Stimulated activated CD8-positive, alpha-beta memory T cell treated with anti-CD3 and anti-CD28 coated beads, Interleukin-4, amount 100 ng/mL, for 4 hours (primary cell): Measurements from ENCODE around the gene PTPRK.

Experiments
- DNase-seq, 2 donors: peaks; one replicate each; pipeline ENCODE4 v3.0.0-alpha.2; 2020; ENCODE audit warnings: low read depth in 2 of 2, low spot score in 1 of 2

The PTPRK gene

DNA sequence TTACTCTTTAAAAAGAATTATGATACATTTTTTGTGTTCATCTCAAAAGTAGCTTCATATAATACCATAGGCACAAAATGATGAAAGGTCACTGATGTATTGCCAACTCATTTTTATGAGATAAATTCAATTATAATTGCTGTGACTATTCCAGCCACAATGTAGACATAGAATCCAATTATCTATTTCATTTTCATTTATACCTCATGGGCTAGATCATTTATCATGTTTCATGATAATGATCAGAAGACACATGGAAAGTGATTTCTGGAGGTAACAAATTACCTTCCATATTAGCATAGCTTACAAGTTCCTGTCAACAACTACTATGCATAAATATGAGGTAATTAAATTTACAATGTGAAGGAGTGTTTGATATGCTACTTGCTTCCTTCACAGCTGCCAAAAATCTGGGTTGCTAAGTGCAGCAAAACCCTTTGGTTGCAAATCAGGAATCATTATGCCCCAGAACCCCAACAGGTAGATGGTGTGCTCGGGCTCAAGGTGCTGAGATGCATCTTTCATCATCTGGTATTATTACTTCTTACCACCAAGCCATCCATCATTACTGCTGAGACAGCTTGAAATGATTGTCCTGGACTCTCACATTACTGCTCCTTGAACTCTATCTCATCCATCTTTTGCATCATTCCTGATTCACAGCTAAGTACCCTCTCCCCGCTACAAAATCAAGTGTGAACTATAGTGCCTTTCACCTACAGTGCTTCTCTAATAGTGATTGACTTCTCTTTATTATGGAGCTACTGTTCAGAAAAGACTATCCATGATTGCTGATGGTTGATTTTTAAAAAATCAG lies 313.6 kb downstream of the PTPRK start:
- DNase-seq: no peak

DNA sequence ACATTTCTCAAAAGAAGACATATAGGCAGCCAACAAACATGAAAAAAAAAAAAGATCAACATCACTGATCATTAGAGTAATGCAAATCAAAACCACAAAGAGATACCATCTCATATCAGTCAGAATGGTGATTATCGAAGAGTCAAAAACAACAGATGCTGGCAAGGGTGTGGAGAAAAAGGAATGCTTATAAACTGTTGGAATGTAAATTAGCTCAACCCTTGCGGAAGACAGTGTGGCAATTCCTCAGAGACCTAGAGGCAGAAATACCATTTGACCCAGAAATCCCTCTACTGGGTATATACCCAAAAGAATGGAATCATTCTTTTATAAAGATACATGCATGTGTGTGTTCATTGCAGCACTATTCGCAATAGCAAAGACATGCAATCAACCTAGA lies 315.8 kb downstream of the PTPRK start:
- DNase-seq: no peak

DNA sequence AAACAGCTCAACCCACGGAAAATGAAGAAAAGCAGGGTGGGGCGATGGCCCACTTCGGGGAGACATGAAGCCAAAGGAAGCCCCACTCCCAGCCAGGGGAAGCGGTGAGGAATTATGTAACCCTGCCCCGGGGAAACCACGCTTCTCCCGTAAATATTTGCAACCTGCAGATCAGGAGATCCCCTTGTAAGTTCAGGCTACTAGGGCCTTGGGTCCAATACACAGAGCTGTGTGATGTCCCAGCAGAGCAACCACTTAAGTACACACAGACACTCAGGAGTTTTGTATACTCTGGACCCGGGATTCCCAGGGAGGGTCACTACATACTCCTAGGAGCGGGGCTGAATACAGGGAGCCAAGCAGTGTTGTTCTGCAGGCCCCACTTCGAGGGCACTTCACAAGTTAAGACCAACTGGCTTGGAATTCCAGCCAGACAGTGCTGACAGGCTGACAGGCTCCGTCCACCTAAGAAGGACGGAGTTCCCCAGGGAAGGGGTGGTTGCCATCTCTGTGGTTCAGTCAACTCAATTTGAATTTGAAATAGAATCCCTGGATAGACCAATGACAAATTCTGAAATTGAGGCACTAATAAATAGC lies 318.1 kb downstream of the PTPRK start:
- no peak for DNase-seq

DNA sequence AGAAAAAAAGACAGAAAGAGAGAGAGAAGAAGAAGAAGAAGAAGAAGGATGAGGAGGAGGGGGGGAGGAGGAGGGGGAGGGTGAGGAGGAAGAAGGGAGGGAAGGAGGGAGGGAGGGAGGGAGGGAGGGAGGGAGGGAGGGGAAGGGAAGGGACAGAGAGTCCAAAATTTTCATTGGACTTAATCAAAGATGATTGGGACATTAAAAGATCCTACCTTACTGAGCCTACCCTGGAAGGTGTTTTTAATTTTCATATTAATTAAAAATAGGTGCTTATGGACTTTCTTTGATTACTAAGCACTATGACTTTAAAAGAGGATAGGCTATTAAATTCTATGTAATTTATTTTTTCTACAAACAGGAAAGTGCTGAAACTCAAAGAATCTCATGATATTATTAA lies 319.6 kb downstream of the PTPRK start:
- no peak for DNase-seq

DNA sequence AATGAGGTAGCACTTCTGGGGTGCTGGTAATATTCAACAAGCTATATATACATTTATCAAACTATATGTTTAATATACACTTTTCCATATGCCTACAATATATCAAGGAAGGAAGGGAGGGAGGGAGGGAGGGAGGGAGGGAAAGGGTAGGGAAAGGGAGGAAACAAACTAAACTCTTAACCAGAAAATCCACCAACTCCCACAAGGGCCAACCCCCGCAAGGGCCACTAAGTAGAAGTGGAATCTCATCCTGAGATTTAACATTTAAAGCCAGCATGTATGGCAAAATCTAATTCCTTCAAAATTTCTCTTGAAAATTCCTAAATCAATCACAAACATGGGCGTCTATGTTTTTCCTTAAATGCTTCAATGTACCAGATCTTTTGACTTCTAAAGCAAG lies 320.9 kb downstream of the PTPRK start:
- no peak for DNase-seq

DNA sequence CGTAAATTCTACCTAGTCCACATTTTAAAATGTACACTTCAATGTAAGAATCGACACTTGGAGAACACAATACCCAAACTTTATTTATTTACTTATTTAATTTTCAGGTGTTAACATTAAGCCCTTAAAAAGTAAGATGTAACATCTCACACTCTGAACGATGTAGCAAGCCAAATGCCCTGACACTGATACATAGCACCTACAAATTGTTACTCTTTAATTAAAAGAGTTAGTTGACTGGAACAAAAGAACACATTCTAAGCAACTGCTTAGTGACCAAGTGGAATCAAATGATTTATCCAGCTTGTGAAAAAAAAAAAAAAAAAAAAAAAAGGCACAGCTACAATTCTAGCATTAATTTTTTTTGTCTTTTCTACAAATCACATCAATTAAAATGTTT lies 327.4 kb downstream of the PTPRK start:
- DNase-seq: no peak

DNA sequence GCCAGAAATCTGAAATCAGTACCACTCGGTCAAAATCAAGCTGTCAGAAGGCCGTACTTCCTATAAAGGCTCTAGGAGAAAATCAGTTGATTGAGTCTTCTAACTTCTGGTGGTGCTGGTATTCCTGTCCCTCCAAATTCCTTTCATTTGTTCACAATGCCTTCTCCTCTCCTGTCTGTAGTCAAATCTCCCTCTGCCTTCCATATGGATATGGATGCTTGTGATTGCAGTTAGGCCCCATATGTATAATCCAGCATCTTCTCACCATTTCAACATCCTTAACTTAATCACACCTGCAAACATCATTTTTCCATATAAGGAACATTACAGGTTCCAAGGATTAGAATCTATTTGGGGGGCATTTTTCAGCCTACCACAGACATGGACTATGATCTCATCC lies 331.7 kb downstream of the PTPRK start:
- no peak for DNase-seq

DNA sequence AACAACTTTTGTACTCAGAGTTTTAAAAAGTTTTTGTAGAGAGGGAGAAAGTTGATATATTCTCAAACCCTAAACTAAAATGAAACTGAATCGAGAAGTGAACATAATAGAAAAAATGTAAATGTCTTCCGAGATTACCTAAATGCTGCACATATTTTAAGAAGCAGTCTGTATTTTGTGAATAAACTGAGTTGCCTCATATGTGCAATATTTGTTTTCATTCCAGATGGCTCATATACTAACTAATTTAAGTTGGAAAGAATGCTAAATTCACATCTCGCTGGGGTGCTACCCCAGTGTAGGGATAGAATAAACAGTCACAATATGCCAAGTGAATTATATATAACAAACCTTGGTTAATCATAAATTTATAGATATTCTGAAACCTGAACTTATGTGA lies 333.7 kb downstream of the PTPRK start:
- DNase-seq: no peak

DNA sequence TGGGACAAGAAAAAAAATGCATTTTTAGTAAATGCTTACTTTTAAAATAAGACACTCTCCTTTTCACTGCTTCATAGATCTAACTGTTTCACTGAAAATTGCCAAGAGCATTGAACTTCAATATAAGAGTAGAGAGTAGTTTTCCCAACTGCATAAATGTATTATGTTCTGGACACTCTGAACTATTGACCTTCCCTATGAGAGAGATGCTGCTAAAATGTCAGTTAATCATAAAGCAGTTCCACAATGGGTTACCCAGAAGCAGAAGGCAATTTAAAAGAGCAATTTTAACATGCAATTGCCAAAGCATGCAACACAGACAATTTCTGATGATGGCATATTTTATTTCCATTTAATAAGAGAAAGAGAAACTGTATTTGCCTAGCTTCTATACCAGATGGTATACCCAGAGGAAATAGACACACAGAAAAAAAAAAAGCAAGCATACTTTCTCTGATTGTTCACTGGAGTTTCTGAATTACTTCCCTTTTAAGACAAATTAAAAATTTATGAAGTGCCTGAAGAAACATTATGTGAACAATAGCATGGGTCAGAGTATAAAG lies 340.4 kb downstream of the PTPRK start:
- no peak for DNase-seq

DNA sequence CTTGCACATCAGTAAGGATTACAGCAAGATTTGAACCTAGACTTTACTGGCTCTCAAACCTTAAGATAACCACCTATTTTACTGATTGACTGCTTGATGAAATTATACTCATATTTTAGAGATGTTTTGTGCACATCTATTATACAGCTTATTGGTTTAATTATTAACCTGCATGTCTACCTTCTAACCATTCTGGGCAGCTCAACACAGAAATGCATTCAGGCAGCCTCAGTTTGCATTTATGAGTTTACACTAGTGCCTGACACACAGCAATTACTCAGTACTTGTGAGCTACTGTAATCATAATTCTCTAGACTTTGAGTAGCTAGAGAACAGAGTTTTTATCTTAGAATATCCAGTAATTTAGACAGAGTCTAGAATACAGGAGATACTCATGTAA lies 345.7 kb downstream of the PTPRK start:
- DNase-seq: no peak

DNA sequence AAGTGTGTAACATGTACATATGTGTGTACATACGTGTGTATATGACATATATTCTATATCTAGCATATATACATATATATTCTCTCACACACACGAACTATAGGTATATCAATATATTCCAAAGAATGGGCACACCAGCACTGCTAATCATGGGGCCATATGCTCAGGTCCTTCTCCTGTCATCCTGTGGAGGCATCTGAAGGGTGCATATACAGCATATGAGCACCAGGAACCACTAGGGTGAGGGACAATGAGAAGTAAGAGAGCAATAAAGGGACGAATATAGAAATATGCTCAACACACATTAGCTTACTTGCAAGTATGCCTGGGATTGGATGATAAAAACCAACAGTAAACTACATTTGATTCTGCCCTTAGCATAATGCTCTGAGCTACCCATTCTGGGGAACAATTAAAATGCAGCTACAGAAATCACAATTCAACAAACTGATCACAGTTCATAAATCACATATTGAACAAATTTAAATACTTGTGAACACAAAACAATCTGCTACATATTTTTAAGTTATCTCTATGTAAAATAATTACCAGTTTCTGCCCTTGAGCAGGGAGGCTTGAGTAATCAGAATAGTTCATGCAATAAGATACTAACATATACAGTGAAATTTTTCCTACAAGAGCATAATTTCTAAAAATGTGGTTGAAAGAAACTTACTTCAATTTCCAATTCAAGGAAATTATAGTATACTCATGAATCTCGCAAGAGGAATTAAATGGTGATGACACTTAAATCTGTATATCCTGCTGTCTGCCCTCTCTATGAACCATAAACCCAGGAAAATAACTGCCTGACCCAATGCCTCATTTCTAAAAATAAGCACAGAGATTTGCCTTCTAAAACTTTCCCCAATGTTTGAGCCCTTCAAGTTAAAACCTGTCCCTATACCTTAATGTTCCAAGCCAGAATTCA lies 347.4 kb downstream of the PTPRK start:
- no peak for DNase-seq

DNA sequence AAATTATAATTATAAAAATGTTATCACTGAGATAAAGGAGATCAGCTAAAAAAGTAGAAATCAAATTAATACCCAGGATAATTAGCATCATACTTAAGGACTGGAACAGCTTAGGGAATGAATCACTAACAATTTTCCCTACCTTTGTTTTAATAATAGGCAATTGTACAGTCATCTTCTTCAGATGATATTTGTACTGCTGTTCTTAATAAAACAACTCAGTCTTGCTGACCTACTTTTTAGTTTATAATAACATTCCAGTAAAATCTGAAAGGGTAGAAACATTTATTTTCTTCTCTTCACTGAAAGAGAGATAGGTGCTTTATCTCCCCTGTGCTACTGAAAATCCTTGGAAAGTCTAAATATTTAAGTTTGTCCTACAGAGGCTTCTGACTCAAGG lies 348.3 kb downstream of the PTPRK start:
- no peak for DNase-seq

DNA sequence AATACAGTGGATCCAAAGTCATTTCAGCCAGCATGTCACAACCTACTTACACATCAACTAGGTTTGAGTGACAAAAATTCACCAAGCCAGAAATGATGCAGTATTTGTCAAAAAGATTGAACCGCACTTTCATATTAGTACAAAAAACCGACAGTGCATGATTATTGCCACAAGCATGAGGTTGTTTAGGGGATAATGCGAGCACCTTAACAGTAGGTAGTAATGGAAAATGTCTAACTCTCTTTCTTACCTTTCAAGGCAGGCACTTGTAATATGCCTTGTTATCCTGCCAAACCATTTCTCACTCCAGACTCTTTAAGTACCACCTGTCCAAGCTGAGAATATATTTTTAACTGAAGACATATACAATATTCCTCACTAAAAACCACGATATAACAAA lies 349.2 kb downstream of the PTPRK start:
- DNase-seq: no peak

DNA sequence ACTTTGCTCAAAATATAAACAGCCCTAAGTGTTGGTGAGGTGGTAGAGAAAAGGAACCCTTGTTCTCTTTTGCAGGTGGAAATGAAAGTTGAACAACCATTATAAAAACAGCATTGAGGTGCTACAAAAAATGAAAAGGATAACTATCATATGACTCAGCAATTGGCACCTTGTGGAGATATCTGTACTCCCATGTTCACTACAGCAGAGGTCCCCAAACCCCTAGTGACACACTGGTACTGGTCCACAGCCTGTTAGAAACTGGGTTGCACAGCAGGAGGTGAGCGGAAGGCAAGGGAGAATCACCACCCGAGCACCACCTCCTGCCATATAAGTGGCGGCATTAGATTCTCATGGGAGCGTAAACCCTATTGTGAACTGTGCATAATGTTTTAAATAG lies 352.2 kb downstream of the PTPRK start:
- DNase-seq: no peak

DNA sequence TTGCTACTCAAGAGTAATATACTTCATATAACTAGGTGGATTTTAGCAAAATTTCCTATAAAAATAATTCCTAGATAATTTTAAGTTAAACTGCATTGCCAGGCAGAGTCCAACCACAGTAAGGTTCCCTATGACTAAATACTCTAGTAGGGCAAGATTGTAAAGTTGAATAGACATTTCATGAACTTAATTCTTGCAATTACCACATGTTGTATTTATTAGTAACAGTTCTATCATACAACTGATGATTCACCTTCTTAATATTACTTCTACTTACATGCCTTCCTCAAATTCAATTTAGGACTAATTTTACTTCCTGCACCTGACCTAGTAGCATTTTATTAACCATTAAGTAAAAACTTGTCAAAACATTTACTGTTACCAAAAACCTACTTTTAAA lies 352.8 kb downstream of the PTPRK start:
- DNase-seq: no peak

DNA sequence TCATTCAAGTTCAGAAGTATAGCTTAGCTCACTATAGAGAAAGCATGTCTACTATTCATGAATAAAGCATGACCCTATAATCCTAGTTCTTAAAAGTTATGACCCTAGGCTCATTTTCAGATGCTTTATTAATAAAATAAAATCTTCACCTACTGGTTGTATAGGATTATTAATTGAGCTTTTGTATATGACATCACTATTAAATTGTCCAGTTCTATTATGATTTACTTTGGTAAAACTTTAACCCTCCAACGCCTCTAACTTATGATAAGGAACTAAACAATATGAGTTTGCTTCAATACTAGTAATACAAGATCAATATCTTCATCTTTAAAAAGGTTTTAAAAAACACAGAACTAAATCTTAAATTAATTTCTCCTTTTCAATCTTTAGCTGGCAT lies 356.1 kb downstream of the PTPRK start:
- no peak for DNase-seq

DNA sequence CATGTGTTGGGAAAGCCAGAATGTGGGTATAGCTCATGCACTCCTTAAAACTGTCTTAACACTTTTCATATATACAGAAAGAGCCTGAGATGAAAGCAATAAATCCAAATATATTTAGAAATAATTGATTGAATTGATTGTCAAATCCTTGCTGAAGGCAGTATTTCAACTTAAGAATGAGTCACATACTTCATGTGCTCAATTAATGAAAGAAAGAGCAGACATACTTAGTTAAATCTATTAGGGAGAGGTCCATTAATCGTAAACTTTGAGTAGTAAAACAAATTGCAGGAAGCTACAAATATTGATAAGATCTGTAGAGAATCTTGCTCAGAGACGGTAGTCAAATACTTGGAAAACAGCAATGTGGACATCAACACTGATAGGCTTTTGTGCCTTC lies 358.0 kb downstream of the PTPRK start:
- no peak for DNase-seq

DNA sequence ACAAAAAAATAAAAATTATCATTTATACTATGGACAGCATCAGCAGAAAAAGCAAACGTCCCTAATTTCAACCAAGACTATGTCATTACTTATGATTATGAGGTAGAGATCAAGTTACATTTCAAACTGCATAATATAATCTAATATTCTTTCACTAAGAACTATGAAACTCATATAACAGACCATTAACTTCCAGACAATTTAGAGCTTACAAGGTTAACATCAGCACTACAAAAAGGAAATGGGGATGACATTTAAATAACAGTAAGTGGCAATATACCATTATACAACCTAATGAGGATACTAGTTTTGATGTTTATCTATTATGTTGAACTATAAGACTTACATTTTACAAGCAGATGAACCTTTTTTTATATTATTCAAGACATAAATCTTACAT lies 358.6 kb downstream of the PTPRK start:
- DNase-seq: no peak

DNA sequence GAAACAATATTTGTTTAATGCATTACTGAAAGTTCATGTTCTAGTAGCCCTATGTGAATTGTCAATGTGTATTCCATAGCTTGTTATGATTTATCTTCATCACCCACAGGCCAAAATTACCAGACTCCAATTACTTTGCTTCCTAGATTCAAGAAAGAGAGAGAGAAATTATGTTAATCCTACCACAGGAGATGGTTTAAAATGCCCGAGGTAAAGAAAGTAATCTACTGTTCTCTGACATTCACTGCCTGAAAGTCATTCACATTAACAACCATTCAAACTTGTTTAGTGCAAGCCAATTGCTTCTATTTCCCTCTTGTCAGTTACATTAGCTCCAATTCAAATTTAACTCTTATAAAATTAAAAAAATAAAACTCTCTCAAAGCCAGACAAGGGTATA lies 359.1 kb downstream of the PTPRK start:
- no peak for DNase-seq

DNA sequence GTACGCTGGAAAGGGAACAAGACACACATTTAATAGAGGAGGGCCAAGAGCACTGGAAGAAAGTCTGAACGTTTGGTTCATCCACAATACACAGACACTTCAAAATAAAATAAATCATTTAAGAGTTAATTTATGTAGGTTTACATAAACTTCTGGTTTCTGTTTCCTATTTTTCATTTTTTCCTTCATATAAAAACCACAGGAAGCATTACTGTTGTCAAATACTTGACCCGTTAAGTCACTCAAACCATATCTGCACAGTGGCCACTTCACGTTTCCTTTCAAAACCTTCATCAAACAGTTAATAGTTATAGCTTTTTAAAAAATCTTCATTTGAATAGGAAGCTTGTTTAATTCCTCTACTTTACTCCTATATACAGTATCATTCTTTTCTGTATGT lies 361.9 kb downstream of the PTPRK start:
- DNase-seq: no peak

DNA sequence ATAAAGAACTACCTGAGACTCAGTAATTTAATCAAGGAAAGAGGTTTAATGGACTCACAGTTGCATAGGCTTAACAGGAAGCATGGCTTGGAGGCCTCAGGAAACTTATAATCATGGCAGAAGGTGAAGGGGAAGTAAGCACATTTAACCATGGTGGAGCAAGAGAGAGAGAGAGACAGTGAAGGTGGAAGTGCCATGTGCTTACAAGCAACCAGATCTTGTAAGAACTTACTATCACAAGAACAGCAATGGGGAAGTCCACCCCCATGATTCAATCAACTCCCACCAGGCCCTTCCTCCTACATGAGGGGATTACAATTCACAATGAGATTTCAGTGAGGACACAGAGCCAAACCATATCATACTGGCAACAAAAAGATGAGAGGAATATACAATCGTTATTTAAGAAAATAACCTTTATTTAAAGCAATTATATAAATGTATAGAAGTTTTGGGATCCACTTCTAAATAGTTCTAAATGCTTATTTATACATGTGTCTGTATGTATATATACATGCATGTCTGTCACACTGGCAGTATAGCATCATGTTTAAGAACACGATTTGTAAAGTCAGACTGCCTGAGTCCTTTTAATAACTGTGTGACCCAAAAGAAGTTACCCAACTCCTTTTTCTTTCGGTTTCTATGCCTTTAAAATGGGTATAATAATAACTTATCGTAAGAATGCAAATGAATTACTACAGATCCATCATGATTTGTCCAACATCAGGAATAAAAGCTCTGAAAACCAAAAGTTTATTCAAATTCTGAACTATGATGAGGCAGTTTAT lies 363.9 kb downstream of the PTPRK start:
- DNase-seq: no peak
